Panc1 (cell line): ENCODE results near the gene ING1.

Experiments
- POLR2AphosphoS5 ChIP-seq: IDR thresholded peaks from 2 replicates; pipeline ENCODE4 v1.6.1; 2012; ENCODE audit warnings: mild to moderate bottlenecking, low read depth, low read length, moderate library complexity
- TF ChIP-seq, protein P1 (sequence below): fragments of 450-650 bp; IDR thresholded peaks from 2 replicates; pipeline ENCODE4 v1.5.1; 2017; ENCODE audit warnings: mild to moderate bottlenecking
- TF ChIP-seq, protein P2 (sequence below), 2 experiments: IDR thresholded peaks; 2 replicates each; pipeline ENCODE4 v1.6.1; 2011 to 2012; ENCODE audit warnings: low read depth in 2 of 2, control low read depth in 1 of 2, low read length in 1 of 2, mild to moderate bottlenecking in 1 of 2, moderate library complexity in 1 of 2; ENCODE audit not compliant: insufficient read depth in 1 of 2

DNA sequence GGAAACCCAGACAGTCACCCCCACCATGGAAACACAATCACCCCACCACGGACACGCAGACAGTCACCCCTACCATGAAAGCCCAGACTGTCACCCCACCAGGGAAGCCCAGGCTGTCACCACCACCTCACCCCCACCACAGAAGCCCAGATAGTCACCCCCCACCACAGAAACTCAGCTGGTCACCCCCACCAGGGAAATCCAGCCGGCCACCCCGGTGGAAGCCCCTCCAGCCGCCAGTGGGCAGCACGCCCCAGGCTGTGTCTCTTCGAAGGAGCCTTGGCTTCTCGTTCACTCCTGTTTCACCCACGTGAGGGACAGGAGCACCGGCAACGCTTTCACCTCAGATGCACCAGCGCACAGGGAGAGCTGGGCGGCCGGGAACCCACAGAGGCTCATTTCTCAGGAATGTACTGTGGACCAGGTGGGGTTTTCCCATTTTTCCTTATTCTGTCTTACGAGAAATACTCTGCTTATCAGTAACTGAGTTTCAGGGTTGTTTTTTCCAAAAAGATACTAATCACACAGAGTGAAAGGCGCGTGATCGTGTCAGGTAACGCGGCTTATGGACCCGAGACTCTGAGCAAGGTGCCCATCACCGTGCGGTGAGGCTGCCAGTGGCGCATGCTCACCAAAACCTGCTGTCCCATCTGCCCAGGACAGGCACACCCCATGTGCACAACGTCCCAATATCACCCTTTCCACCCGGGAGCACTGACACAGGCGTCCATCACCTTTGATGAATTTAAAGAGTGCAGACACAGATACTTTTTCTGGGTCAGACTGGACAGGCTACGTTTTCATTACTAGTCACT, 35.6 kb upstream of the ING1 start:
- TF ChIP-seq, protein P1, sequence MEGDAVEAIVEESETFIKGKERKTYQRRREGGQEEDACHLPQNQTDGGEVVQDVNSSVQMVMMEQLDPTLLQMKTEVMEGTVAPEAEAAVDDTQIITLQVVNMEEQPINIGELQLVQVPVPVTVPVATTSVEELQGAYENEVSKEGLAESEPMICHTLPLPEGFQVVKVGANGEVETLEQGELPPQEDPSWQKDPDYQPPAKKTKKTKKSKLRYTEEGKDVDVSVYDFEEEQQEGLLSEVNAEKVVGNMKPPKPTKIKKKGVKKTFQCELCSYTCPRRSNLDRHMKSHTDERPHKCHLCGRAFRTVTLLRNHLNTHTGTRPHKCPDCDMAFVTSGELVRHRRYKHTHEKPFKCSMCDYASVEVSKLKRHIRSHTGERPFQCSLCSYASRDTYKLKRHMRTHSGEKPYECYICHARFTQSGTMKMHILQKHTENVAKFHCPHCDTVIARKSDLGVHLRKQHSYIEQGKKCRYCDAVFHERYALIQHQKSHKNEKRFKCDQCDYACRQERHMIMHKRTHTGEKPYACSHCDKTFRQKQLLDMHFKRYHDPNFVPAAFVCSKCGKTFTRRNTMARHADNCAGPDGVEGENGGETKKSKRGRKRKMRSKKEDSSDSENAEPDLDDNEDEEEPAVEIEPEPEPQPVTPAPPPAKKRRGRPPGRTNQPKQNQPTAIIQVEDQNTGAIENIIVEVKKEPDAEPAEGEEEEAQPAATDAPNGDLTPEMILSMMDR, result no peak
- TF ChIP-seq, protein P2, sequence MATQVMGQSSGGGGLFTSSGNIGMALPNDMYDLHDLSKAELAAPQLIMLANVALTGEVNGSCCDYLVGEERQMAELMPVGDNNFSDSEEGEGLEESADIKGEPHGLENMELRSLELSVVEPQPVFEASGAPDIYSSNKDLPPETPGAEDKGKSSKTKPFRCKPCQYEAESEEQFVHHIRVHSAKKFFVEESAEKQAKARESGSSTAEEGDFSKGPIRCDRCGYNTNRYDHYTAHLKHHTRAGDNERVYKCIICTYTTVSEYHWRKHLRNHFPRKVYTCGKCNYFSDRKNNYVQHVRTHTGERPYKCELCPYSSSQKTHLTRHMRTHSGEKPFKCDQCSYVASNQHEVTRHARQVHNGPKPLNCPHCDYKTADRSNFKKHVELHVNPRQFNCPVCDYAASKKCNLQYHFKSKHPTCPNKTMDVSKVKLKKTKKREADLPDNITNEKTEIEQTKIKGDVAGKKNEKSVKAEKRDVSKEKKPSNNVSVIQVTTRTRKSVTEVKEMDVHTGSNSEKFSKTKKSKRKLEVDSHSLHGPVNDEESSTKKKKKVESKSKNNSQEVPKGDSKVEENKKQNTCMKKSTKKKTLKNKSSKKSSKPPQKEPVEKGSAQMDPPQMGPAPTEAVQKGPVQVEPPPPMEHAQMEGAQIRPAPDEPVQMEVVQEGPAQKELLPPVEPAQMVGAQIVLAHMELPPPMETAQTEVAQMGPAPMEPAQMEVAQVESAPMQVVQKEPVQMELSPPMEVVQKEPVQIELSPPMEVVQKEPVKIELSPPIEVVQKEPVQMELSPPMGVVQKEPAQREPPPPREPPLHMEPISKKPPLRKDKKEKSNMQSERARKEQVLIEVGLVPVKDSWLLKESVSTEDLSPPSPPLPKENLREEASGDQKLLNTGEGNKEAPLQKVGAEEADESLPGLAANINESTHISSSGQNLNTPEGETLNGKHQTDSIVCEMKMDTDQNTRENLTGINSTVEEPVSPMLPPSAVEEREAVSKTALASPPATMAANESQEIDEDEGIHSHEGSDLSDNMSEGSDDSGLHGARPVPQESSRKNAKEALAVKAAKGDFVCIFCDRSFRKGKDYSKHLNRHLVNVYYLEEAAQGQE (IDR thresholded peaks at IDR 0.05; ENCODE audit: insufficient read depth in 1 of 2, low read depth in 2 of 2, low read length in 1 of 2), result no peak
- TF ChIP-seq POLR2AphosphoS5, result no peak
